Endodermal cell (in vitro differentiated cells): ENCODE results near the gene IFT27. TPM values are rescaled to one million over a fixed set of nuclear protein-coding genes. Genes with fewer than 3 reads are reported as not detected.

Source experiments
- DNase-seq: peaks from one replicate; pipeline ENCODE4 v3.0.0-alpha.2; 2017
- H3K27ac ChIP-seq: 2 replicates; pipeline ENCODE4 v1.5.1; 2013; ENCODE audit warnings: mild to moderate bottlenecking, low read depth, low read length, moderate library complexity
- H3K27me3 ChIP-seq: 2 replicates; pipeline ENCODE4 v1.6.1; 2013; ENCODE audit warnings: mild to moderate bottlenecking, low read length, moderate library complexity; ENCODE audit not compliant: insufficient read depth, control insufficient read depth, poor library complexity, severe bottlenecking
- H3K36me3 ChIP-seq: 2 replicates; pipeline ENCODE4 v1.7.0; 2013; ENCODE audit warnings: mild to moderate bottlenecking, low read length, moderate library complexity; ENCODE audit not compliant: control insufficient read depth, insufficient read depth
- H3K4me1 ChIP-seq: one replicate; pipeline ENCODE4 v1.7.0; 2013; ENCODE audit warnings: low read length; ENCODE audit not compliant: control insufficient read depth, insufficient read depth
- H3K4me3 ChIP-seq: 2 replicates; pipeline ENCODE4 v1.5.1; 2013; ENCODE audit warnings: mild to moderate bottlenecking, low read length, moderate library complexity
- H3K9ac ChIP-seq: 2 replicates; pipeline ENCODE4 v1.6.1; 2013; ENCODE audit warnings: mild to moderate bottlenecking, low read length, moderate library complexity; ENCODE audit not compliant: poor library complexity, severe bottlenecking; ENCODE audit errors: extremely low read depth
- H3K9me3 ChIP-seq: 2 replicates; pipeline ENCODE4 v1.6.1; 2013; ENCODE audit warnings: mild to moderate bottlenecking, low read length, moderate library complexity; ENCODE audit not compliant: control insufficient read depth
- H3K27ac Mint-ChIP-seq: 2 replicates; pipeline ENCODE4 v1.8.0; 2020; ENCODE audit warnings: mixed read lengths
- H3K27me3 Mint-ChIP-seq: 2 replicates; pipeline ENCODE4 v1.8.0; 2021; ENCODE audit warnings: mild to moderate bottlenecking, mixed read lengths; ENCODE audit not compliant: insufficient read depth
- H3K36me3 Mint-ChIP-seq: 2 replicates; pipeline ENCODE4 v1.8.0; 2020; ENCODE audit warnings: low read depth, mixed read lengths
- H3K4me1 Mint-ChIP-seq: 2 replicates; pipeline ENCODE4 v1.8.0; 2020; ENCODE audit warnings: mixed read lengths
- H3K4me3 Mint-ChIP-seq: 2 replicates; pipeline ENCODE4 v1.8.0; 2020; ENCODE audit warnings: mild to moderate bottlenecking, moderate library complexity, mixed read lengths
- H3K9me3 Mint-ChIP-seq: 2 replicates; pipeline ENCODE4 v1.8.0; 2020; ENCODE audit warnings: mild to moderate bottlenecking, mixed read lengths
- CTCF ChIP-seq: fragments of 200-600 bp; sonication (generic); conservative IDR thresholded peaks from 2 replicates; pipeline ENCODE4 v1.5.0; 2021; ENCODE audit warnings: antibody characterized with exemption, mild to moderate bottlenecking
- WGBS, 2 experiments: methylation state at CpG; one replicate each; pipeline versions ENCODE4 v1.1.5 to v1.1.7; 2013; ENCODE audit warnings: missing lambda C conversion rate in 2 of 2, mixed read lengths in 1 of 2; ENCODE audit not compliant: insufficient coverage in 1 of 2, insufficient read length in 1 of 2; 5-methylcytosine and 5-hydroxymethylcytosine counted together
- total RNA-seq, 2 donors: library from RNA; stranded (reverse); fragmentation: NEBNext Ultra II Directional in 1 of 2; extraction: Animal tissue kit (Norgen Biotek cat#: 25700) in 1 of 2; gene quantifications; 2 replicates in 1 of 2; 3 replicates in 1 of 2; pipeline ENCODE4 v1.2.1, GENCODE V29; 2021

Gene IFT27
- total RNA-seq, 2 donors from 2014 or later, result 49.8 to 65.2 TPM

GRCh38 chr22:36817525-36817848 lies 41.6 kb upstream of the IFT27 start:
- Histone ChIP-seq H3K4me3 (no peak overlapping the region), H3K4me1 (no peaks in the 10 kb centered on the region), H3K27me3 (peaks cover 78% of the 10 kb centered on the region), H3K36me3 (no peaks in the 10 kb centered on the region), H3K9me3 (no peaks in the 10 kb centered on the region), H3K9ac (no peak overlapping the region), H3K27ac (no peak overlapping the region)
- H3K4me1 Mint-ChIP-seq, result peaks cover 4% of the 10 kb centered on the region
- peaks cover 79% of the 10 kb centered on the region for H3K27me3 Mint-ChIP-seq
- H3K36me3 Mint-ChIP-seq, result no peaks in the 10 kb centered on the region
- H3K9me3 Mint-ChIP-seq, result no peaks in the 10 kb centered on the region
- no peak for DNase-seq
- H3K27ac Mint-ChIP-seq, result no peak overlapping the region
- no peak for TF ChIP-seq CTCF
- WGBS, 2 experiments, result 37 to 50% methylated on average over 4 to 5 of the region's 5 CpGs
- peak overlapping the region; percentile 53 for H3K4me3 Mint-ChIP-seq

- Mint-ChIP-seq H3K9me3 (no peaks in the 10 kb centered on the region), H3K4me3 (peak within 1 kb of the TSS; percentile 53), H3K4me1 (peaks cover 4% of the 10 kb centered on the region), H3K27me3 (peaks cover 79% of the 10 kb centered on the region), H3K27ac (no peak within 1 kb of the TSS), H3K36me3 (no peaks in the 10 kb centered on the region)
- 1 to 5% methylated on average over 16 to 75 of the region's 75 CpGs for WGBS, 2 experiments
- Histone ChIP-seq H3K4me3 (peak within 1 kb of the TSS; percentile 70), H3K27me3 (peaks cover 78% of the 10 kb centered on the region), H3K36me3 (no peaks in the 10 kb centered on the region), H3K9me3 (no peaks in the 10 kb centered on the region), H3K9ac (no peak within 1 kb of the TSS), H3K4me1 (no peaks in the 10 kb centered on the region), H3K27ac (no peak within 1 kb of the TSS)
- no peak for TF ChIP-seq CTCF
- DNase-seq, result peak; percentile 79
These were observed 41.0 kb upstream of the IFT27 start, which contains the start of gene PVALB for GRCh38 chr22:36816636-36817524. TSS of gene PVALB (minus strand) at chr22:36817035. CDS start at chr22:36817005, 30 bp downstream.

- no peak for TF ChIP-seq CTCF
- peak; percentile 75 for DNase-seq
- H3K9me3 Mint-ChIP-seq, result no peaks in the 10 kb centered on the region
- no peak overlapping the region for H3K9ac ChIP-seq
- peak overlapping the region; percentile 53 for H3K4me3 Mint-ChIP-seq
- H3K27ac Mint-ChIP-seq, result no peak overlapping the region
- H3K27ac ChIP-seq, result no peak overlapping the region
- WGBS, 2 experiments, result 3 to 6% methylated on average over 6 to 12 of the region's 12 CpGs
- no peaks in the 10 kb centered on the region for H3K4me1 ChIP-seq
- peak overlapping the region; percentile 70 for H3K4me3 ChIP-seq
- no peaks in the 10 kb centered on the region for H3K36me3 Mint-ChIP-seq
- H3K4me1 Mint-ChIP-seq, result peaks cover 4% of the 10 kb centered on the region
- peaks cover 78% of the 10 kb centered on the region for H3K27me3 ChIP-seq
- H3K36me3 ChIP-seq, result no peaks in the 10 kb centered on the region
- peaks cover 79% of the 10 kb centered on the region for H3K27me3 Mint-ChIP-seq
- no peaks in the 10 kb centered on the region for H3K9me3 ChIP-seq
These were observed 40.4 kb upstream of the IFT27 start for GRCh38 chr22:36816339-36816635.
